Activated CD4-positive, alpha-beta T cell treated with anti-CD3 and anti-CD28 coated beads, Interleukin-2, amount 10 ng/mL, durations not matched to agents 24 days and 14 days (primary cell): ENCODE measurements around the gene KDM8. TPM values are rescaled to one million over a fixed set of nuclear protein-coding genes. Genes with fewer than 3 reads are reported as not detected.
A peak's percentile ranks its signal among the peaks of the same experiment; 100 is the strongest.

Source experiments
- DNase-seq: peaks from one replicate; pipeline ENCODE4 v3.0.0; 2022
- H3K27ac Mint-ChIP-seq: one replicate; pipeline ENCODE4 v1.8.0; 2022; ENCODE audit warnings: mild to moderate bottlenecking, mixed read lengths
- H3K27me3 Mint-ChIP-seq: one replicate; pipeline ENCODE4 v1.8.0; 2022; ENCODE audit warnings: mixed read lengths
- H3K36me3 Mint-ChIP-seq: one replicate; pipeline ENCODE4 v1.8.0; 2022; ENCODE audit warnings: low read depth, mild to moderate bottlenecking, mixed read lengths
- H3K4me1 Mint-ChIP-seq: one replicate; pipeline ENCODE4 v1.8.0; 2021; ENCODE audit warnings: mixed read lengths
- H3K4me3 Mint-ChIP-seq: one replicate; pipeline ENCODE4 v1.8.0; 2022; ENCODE audit warnings: mild to moderate bottlenecking, moderate library complexity, mixed read lengths
- H3K9me3 Mint-ChIP-seq: one replicate; pipeline ENCODE4 v1.8.0; 2021; ENCODE audit warnings: mixed read lengths
- intact Hi-C: fragments of 100-400 bp; cut with micrococcal nuclease; formaldehyde crosslinking; loops from one replicate; pipeline ENCODE4 v1.15.1; 2023
- total RNA-seq: library from RNA; stranded (reverse); gene quantifications from 2 replicates; pipeline ENCODE4 v1.2.3, GENCODE V29; 2022

The KDM8 gene
- total RNA-seq, 1 donor from 2014 or later = 11.0 TPM

DNA sequence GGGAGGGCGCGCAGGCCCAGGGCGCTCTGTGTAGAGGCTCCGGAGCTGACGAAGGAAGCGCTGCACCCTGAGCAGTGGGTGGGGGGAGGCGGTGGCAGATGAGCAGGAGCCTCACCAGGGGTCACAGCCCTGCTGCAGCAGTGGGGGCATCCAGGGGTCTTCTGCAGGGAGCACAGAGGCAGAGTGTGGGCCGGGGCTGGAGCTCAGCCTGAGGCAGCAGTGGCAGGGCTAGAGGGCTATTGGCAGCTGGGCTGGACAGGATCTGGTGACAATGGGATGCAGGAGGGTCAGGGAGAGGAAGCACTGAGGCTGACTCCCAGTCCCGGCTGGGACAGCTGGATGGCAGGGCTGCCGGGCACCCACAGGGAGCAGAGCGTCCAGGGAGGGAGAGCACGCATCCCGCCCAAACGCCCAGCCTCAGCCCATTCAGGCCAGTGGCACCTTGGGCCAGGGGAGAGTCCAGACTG is 21.0 kb downstream of the KDM8 start:
- Mint-ChIP-seq H3K9me3 (no peaks in the 10 kb centered on the region), H3K27me3 (no peaks in the 10 kb centered on the region), H3K27ac (no peak overlapping the region), H3K36me3 (peaks cover 42% of the 10 kb centered on the region), H3K4me3 (no peak overlapping the region), H3K4me1 (peaks cover 8% of the 10 kb centered on the region)
- no peak for DNase-seq
- intact Hi-C loops = no loop called here

DNA sequence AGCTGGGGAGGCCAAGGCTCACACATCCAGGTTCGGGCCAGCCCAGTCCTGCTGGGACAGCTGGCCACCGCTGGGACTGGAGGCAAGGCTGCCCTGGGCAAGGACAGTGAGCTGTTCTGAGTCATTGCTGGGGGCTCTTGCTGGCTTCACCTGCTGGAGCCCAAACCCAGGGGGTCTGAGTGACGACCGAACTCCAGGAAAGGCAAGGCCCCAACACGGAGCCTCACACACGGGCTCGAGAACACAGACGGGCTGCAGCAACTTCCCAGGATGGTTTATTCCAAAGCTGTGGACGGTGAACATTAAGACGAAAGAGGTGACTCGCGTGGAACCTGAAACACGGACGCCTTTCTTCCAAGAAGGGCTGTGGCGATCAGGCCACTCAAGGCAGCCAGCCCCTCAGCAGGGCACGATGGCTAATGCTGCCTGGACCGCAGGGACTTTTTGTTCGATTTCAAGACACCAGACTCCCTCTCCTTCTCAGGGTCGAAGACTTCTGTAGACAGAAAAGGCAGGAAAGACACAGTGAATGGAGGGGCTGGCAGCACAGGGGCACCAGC is 21.5 kb downstream of the KDM8 start:
- H3K36me3 Mint-ChIP-seq = peaks cover 44% of the 10 kb centered on the region
- peak overlapping the region; percentile 53 for H3K27ac Mint-ChIP-seq
- DNase-seq = no peak
- peaks cover 12% of the 10 kb centered on the region for H3K4me1 Mint-ChIP-seq
- no peaks in the 10 kb centered on the region for H3K27me3 Mint-ChIP-seq
- H3K4me3 Mint-ChIP-seq = no peak overlapping the region
- intact Hi-C loops = no loop called here
- no peaks in the 10 kb centered on the region for H3K9me3 Mint-ChIP-seq

DNA sequence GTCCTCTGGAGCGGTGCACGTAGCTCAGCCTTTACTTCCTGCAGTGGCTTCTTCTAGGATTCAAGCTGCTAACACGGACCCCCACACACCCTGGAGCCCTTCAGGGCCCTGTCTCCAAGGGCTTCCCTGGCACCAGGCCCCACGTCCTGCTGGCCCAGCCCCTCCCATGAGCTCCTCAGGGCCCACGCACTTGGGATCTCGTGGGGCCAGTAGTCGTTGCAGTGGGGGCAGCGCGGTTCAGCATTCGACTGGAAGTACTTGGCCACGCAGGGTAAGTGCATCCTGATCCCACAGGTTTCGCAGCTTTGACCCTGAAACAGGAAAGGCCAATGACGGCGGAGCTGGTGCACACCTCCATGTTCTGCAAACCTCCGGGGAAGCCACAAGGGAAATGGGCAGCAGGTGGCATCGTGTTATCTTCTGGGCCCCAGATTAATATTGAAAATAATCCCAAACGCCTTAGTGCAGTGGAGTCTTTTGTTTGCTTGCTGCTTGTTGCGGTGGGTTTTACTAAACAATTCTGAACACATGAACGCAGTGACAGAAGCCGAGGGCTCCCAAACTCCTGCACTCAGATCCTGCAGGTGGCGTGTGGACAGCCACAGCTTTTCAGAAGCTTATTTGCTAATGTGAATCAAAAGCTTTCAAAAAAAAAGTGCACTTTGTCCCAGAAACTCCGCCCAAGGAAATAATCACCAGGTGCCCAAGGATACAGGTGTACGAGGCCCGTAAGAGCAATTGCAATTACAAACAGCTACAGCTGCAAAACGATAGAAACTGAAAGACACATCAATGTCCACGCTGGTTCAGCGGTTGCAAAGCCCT is 22.4 kb downstream of the KDM8 start:
- Mint-ChIP-seq H3K4me3 (no peak overlapping the region), H3K9me3 (no peaks in the 10 kb centered on the region)

DNA sequence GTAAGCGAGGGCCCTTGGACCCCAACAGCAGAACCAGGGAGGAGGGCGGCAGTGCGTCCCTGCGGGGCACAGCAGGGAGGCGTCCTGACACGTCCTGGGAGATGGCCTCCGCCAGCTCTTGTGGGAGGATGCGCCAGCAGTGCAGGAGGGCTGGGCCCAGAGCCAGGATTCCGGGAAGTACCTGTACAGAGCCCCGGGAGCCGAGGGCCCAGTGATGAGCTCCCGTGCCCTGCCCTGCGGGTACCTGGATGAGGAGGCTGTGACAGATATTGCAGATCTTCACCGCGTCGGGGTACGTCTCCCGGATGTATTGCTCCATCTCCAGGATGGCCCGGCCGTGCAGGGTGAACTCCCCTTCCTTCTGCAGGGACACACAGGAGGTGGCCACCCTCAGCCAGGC is 23.1 kb downstream of the KDM8 start:
- Mint-ChIP-seq H3K9me3 (no peaks in the 10 kb centered on the region), H3K36me3 (peaks cover 51% of the 10 kb centered on the region), H3K27me3 (no peaks in the 10 kb centered on the region), H3K4me3 (no peak overlapping the region), H3K4me1 (peaks cover 25% of the 10 kb centered on the region), H3K27ac (peak overlapping the region; percentile 11)
- intact Hi-C loops = no loop called here
- no peak for DNase-seq

More for the DNA sequence above, 22.4 kb downstream of the KDM8 start:
- no peak for DNase-seq
- Mint-ChIP-seq H3K4me1 (peaks cover 18% of the 10 kb centered on the region), H3K27me3 (no peaks in the 10 kb centered on the region), H3K36me3 (peaks cover 46% of the 10 kb centered on the region), H3K27ac (peak overlapping the region; percentile 53)
- intact Hi-C loops = no loop called here

DNA sequence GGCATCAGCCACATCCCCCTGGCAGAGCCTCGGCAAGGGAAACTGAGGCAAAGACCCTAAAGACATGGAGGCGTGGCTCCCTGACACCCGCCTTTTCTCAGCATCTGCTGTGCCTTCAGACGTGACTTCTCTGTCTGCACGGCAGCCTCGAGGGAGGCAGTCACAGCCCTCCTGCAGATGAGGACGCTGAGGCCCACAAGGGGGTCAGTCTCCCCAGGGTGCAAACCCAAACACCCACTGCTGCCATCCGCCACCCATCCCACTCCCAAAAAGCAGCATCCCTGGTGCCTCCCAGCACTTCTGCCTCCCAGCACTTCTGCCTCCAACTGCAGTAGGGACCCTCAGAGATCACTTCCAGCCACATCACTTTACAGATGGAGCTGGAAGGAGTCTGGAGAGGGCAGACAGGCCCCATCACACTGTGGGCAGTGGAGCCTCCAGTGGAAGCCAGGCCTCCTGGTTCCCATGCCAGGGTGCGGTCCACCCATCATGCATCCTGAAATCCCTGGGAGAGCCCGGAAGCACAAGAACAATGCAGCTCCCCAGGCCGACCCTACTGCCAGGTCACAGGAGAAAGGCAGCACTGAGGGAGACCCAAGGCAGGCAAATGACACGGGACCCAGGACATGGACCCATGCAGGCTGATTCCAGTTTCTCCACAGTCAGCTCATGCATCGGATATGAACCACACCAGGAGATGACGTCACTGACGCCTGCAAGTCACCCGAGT is 23.8 kb downstream of the KDM8 start:
- Mint-ChIP-seq H3K27ac (peak overlapping the region; percentile 11), H3K4me3 (no peak overlapping the region), H3K36me3 (peaks cover 56% of the 10 kb centered on the region), H3K9me3 (no peaks in the 10 kb centered on the region), H3K27me3 (no peaks in the 10 kb centered on the region), H3K4me1 (peaks cover 32% of the 10 kb centered on the region)
- intact Hi-C loops = no loop called here
- DNase-seq = no peak

DNA sequence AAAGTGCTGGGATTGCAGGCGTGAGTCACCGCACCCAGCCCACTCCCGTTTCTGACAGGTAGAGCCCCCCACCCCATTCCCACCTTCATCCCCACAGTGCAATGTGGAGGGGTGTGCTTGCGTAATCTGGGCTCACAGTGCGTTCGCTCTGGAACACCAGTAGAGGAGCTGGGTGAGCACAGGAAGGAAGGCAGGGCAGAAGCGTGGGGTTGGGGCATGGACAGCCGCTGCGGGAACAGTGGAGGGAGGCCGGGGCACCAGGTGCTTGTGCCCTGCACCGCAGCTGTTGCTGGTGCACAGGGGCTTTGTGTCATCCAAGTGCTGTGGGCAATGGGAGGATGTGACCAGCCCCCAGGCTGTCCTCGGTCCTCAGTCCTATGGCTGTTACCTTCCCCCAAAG is 24.7 kb downstream of the KDM8 start:
- Mint-ChIP-seq H3K36me3 (peaks cover 59% of the 10 kb centered on the region), H3K4me1 (peaks cover 41% of the 10 kb centered on the region), H3K27me3 (no peaks in the 10 kb centered on the region), H3K9me3 (no peaks in the 10 kb centered on the region), H3K4me3 (no peak overlapping the region), H3K27ac (no peak overlapping the region)
- intact Hi-C loops = no loop called here
- DNase-seq = no peak

DNA sequence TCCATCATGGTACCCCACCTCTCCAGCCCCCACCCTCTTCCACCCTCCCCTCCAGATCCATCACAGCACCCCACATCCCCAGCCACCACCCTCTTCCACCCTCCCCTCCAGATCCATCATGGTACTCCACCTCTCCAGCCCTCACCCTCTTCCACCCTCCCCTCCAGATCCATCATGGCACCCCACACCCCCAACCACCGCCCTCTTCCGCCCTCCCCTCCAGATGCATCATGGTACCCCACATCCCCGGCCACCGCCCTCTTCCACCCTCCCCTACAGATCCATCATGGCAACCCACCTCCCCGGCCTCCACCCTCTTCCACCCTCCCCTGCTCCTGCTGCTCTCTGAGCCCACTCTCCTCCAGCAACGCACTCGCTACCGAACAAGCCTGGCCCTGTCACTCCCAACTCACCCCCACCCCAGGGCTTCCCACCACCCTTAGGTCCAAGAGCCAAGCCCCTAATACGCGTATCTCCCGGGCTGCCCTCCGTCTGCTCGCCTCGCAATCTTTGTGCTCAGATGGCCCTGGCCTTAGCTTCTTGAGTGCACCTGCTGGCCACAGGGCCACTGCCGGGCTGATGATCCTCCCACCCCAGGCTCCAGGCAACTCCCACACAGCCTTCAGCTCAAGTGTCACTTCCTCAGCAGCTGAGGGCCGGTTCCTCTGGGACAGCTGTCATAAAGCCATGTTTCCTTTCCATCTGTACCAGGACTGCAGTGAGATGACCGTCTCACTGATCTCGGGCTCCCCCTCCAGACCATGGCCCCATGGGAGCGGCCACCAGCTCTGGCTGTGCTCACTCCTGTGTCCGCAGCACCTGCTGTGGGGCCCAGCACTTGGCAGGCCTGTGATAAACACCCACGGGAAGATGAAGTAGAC is 25.5 kb downstream of the KDM8 start:
- peaks cover 47% of the 10 kb centered on the region for H3K4me1 Mint-ChIP-seq
- H3K27me3 Mint-ChIP-seq = no peaks in the 10 kb centered on the region
- H3K36me3 Mint-ChIP-seq = peaks cover 64% of the 10 kb centered on the region
- H3K4me3 Mint-ChIP-seq = no peak overlapping the region
- intact Hi-C loops = no loop called here
- peak overlapping the region; percentile 39 for H3K27ac Mint-ChIP-seq
- no peak for DNase-seq
- H3K9me3 Mint-ChIP-seq = no peaks in the 10 kb centered on the region

DNA sequence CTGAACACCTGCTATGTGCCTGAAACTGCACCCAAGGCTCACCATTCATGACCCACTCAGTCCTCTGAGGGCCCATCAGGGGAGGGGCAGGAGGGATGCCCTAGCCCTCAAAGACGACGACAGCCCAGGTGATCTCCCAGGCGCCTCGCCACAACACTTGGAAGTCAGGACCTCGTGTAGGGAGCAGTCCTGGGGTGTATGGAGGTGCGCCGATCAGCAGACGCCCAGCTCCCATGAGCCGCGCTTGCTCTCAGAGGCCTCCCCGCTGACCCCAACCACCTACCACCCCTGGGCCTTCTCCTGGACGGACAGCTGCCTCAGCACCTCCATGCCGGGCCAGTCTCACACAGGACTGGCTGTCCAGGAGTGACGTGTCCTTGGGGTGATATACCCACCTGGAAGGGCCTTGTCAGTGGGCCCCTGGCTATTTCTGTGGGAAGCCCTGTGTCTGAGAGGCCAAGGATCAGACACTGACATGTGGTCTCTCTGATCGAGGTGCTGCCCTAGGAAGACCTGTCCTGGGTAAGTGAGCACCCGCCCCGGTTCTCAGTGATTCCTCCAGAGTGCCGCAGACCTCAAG is 26.7 kb downstream of the KDM8 start:
- Mint-ChIP-seq H3K9me3 (no peaks in the 10 kb centered on the region), H3K27ac (peak overlapping the region; percentile 100), H3K36me3 (peaks cover 62% of the 10 kb centered on the region), H3K4me3 (peak overlapping the region; percentile 77), H3K27me3 (no peaks in the 10 kb centered on the region), H3K4me1 (peaks cover 57% of the 10 kb centered on the region)
- intact Hi-C loops = loop anchor here (10.0 kb wide), 1 partner anchor 635 kb away; no protein-coding TSS in a partner anchor
- no peak for DNase-seq

DNA sequence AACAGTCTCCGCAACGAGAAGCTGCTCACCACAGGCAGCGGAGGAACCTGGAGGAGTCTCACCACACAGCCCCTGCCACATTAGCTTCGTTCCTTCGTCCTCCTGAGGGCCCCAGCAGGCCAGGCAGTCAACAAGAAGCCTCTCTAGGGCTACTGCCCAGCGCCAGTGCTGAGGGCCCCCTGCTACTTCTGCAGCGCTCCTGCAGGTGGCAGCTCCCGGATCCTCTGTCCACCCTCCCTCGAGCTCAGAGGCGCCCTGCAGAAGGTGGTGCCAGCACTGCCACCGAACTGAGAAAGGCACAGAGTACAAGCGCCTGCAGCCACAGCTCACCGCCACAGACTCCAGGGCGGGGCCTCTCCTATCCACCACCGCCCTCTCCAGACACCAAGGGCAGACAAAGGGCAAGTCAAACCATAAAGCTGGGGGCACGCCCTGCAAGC is 27.3 kb downstream of the KDM8 start:
- DNase-seq = peak; percentile 90
- peaks cover 62% of the 10 kb centered on the region for H3K4me1 Mint-ChIP-seq
- peaks cover 59% of the 10 kb centered on the region for H3K36me3 Mint-ChIP-seq
- peak overlapping the region; percentile 100 for H3K27ac Mint-ChIP-seq
- peak overlapping the region; percentile 77 for H3K4me3 Mint-ChIP-seq
- intact Hi-C loops = loop anchor here (10.0 kb wide), 1 partner anchor 636 kb away; no protein-coding TSS in a partner anchor
- H3K27me3 Mint-ChIP-seq = no peaks in the 10 kb centered on the region
- H3K9me3 Mint-ChIP-seq = no peaks in the 10 kb centered on the region

DNA sequence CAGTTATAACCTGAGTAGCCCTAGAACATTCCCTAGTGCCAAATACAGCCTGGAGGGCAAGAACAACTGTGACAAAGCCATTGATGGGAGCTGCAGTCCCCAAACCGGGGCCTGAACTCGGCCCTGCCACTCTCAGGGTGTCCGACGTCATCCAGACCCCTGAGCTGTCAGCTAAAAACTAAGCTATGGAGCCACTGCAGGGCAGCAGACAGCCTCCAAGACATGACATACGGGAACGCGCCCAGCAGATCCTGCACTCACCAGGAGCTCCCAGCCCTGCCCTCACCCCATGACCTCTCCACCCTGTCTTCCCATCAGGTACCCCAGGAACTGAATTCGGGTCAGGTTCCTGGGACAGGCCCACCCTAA is 28.4 kb downstream of the KDM8 start:
- H3K9me3 Mint-ChIP-seq = no peaks in the 10 kb centered on the region

DNA sequence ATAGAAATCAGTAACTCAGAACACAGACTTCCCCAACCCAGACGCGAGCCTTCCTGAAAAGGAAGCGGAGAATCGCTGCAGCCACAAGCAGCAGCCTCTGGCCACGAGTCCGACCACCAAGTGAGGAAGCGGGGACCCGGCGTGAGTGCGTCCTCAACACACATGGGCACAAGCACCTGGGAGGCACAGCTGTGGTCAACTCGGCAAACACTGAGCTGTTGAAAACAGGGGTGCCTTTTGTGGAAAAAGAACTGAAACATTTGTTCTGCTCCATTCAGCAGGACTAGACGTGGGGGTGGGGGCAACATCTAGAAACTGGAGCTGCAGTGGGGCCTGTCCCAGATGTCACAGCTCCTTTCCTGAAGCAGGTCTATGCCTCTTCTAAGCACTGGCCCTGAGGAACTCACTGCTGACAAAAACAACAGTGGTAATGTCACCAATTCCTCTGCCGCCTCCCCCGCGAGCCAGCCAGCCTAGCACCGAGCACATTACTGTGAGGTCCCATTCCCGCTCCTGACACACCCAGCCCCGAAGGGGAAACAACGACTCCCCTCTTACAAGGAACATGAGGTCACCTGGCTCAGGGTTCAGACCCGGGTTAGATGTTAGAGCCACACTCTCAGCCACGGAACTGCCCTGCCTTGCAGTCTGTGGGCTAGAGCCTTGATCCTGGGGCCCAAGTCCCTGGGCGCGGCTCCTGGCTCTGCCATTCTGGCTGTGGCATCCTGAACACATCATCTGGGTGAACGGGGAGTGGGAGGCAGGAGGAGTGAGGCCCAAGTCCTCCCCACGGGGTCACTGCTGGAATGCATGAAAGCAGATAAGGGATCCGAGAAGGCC is 29.0 kb downstream of the KDM8 start:
- Mint-ChIP-seq H3K4me3 (peak overlapping the region; percentile 77), H3K27ac (peak overlapping the region; percentile 100), H3K36me3 (peaks cover 48% of the 10 kb centered on the region), H3K4me1 (peaks cover 70% of the 10 kb centered on the region), H3K27me3 (no peaks in the 10 kb centered on the region), H3K9me3 (no peaks in the 10 kb centered on the region)
- intact Hi-C loops = loop anchor here (10.0 kb wide), 1 partner anchor 637 kb away; no protein-coding TSS in a partner anchor
- DNase-seq = peak; percentile 78

More for the DNA sequence above, 28.4 kb downstream of the KDM8 start:
- peaks cover 52% of the 10 kb centered on the region for H3K36me3 Mint-ChIP-seq
- no peaks in the 10 kb centered on the region for H3K27me3 Mint-ChIP-seq
- H3K4me3 Mint-ChIP-seq = peak overlapping the region; percentile 77
- H3K27ac Mint-ChIP-seq = peak overlapping the region; percentile 100
- no peak for DNase-seq
- intact Hi-C loops = loop anchor here (10.0 kb wide), 1 partner anchor 637 kb away; no protein-coding TSS in a partner anchor
- peaks cover 65% of the 10 kb centered on the region for H3K4me1 Mint-ChIP-seq

DNA sequence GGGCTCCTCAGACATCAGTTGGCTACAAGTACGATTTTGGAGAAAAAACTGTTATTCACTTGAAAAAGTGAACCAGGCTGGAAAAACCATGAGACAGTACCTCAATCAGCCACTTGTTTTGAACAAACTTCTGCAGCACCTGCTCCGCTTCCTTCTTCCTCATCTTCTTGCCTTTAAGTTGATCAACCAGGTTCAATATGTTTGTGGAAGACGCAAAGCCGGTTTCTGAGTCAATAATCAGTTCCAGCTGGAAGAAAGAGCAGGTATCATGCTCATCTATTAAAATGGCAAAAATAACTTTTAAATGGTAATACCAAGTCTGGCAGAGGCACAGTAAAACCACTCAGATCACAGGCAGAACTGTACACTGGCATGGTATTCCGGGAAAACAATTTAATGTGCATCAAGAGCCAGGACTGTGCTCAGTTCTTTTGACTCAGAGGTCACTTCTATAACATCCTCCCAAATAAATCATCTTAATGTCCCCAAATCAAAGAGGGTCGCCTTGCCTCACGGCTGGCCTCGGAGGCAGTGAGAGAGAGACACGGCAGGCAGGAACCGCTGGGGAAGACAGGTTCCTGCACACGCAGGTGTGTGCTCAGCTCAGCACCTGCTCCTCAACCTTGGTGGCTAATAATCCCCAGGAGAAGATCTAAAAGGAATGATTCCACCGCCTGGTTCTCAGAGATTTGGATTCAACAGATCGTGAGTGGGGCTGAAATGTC is 29.7 kb downstream of the KDM8 start:
- peaks cover 78% of the 10 kb centered on the region for H3K4me1 Mint-ChIP-seq
- intact Hi-C loops = loop anchor here (10.0 kb wide), 1 partner anchor 638 kb away; no protein-coding TSS in a partner anchor
- peaks cover 47% of the 10 kb centered on the region for H3K36me3 Mint-ChIP-seq
- no peak for DNase-seq
- H3K4me3 Mint-ChIP-seq = peak overlapping the region; percentile 77
- no peaks in the 10 kb centered on the region for H3K9me3 Mint-ChIP-seq
- H3K27me3 Mint-ChIP-seq = no peaks in the 10 kb centered on the region
- peak overlapping the region; percentile 100 for H3K27ac Mint-ChIP-seq
